AG08396 (cell line): ENCODE data around the gene KCNK6.

Experiments
- DNase-seq: peaks from one replicate; pipeline ENCODE4 v3.0.0; 2012; ENCODE audit warnings: low spot score, mixed read lengths

The KCNK6 gene

DNA sequence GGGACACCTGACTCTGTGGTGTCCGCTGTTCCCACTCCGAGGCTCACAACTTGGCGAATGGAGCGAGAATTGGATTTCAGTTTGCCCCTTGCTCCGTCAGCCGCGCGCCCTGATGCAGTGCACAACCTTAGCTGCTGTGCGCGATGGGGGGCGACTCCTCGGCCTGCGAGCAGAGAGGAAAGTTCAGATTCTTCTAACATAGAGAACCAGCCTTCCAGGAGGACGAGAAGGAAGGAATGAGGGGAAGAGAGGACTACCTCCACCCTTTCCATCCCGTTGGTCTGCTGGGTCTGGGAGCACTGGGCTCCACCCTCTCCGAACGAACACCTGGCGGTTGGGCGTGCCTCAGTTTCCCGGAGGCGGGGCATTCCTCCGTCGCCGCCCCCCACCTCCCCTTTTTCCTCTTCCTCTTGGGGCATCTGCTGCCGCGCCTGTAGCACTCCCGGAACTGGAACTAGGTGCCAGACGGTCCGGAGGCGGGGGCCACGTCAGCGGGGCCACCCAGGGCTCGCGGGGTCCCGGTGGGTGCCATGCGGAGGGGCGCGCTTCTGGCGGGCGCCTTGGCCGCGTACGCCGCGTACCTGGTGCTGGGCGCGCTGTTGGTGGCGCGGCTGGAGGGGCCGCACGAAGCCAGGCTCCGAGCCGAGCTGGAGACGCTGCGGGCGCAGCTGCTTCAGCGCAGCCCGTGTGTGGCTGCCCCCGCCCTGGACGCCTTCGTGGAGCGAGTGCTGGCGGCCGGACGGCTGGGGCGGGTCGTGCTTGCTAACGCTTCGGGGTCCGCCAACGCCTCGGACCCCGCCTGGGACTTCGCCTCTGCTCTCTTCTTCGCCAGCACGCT, at the start of gene KCNK6:
Gene KCNK6, plus strand, starts transcription at position 425 of the 838 bp plus-strand sequence. Its CDS starts 106 bp downstream, at position 531.
- DNase-seq: peak; percentile 47

DNA sequence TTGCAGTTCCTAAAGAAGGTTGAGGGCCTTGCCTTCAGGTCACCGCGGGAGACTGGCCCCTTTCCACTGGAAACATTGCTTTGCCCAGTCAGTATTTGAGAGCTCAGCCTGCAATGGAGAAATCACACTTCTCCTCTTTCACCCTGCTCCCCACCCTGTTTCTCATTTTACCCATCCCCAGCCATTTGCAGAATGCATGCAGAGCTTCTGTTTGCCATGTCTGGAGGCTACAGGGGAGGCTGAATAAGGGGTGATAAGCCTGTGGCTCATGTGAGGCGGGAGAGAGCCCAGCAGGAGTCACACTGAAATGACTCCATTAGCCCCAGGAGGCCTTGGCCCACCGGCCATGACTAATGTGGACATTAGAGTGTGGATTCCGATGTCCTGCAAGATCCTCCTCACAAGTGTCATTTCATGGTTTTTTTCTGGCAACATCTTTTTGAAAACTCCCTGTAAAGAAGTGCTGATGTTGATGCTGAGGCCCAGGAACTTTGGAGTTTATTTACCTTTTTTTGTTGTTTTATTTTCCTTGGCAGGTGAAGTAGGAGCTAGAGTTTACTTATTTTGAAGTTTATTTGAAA, 49.0 kb upstream of the KCNK6 start:
- DNase-seq: no peak

DNA sequence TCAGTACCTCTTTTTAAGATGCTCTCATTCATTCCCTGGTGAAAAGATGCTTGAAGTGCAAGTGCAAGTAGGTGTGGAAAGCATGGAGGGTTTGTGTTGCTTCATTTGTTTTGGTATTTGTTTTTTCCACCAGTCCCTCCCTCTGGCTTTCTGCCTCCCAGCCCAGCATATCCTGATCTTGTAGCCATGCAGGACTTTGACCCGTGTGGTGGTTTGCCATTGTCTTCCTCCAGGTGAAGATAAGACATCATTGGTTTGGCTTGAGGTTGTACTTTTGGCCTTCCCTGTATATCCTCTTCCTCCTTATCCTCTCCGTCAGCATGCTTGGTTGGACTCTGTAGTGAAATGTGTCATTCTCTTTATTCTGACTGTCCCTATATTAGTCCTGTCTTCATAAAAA, 46.1 kb upstream of the KCNK6 start:
- no peak for DNase-seq

DNA sequence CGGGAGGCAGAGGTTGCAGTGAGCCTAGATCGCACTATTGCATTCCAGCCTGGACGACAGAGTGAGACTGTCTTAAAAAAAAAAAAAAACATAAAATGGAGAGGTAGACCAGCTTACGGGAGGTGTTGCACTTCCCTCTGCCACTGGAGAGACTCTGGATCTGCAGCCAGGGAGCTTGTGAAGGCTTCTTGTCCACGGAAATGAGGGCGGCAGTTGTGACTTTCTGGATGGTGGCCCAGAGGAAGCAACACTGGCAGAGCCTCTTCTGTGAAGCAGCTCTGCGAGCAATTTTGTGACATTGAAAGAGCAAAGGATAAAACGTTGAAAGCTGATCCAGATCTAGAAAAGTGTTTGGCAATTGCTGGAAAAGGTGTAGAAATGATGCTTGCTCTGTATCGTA, 44.9 kb upstream of the KCNK6 start:
- no peak for DNase-seq

DNA sequence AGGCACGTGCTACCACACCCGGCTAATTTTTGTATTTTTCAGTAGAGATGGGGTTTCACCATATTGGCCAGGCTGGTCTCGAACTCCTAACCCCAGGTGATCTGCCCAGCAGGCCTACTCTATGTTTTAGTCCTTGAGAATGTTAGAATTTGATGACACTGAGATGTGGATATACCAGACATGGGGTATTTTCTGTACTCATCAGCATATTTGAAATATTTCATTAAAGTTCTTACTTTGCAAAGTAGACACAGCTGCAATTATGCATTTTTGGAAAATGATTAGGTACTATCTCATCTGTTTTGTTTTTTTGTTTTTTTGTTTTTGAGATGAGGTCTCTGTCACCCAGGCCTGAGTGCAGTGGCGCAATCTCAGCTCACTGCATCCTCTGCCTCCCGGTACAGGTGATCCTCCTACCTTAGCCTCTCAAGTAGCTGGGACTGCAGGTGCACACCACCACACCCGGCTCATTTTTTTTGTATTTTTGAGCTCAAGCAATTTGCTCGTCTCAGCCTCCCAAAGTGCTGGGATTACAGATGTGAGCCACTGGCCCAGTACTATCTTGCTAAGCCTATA, 42.6 kb upstream of the KCNK6 start:
- DNase-seq: no peak

DNA sequence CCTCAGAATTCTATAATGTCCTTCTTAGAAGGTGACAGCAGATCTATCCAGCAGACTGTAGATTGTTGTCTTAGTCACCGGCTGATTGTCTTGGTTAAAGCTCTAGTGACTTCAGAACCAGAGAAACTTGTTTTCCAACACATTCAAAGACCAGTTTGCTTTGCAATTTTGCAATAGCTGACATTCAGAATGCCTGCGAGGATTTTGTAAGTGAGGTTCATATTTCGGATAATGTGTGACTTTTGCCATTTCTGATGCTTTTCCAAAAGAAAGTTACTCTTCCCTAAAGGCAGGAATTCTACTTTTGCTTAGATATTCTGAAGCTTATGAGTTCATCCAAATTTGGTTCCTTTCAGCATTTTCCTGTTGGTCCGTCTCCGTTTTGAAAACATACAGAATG, 42.1 kb upstream of the KCNK6 start:
- no peak for DNase-seq

DNA sequence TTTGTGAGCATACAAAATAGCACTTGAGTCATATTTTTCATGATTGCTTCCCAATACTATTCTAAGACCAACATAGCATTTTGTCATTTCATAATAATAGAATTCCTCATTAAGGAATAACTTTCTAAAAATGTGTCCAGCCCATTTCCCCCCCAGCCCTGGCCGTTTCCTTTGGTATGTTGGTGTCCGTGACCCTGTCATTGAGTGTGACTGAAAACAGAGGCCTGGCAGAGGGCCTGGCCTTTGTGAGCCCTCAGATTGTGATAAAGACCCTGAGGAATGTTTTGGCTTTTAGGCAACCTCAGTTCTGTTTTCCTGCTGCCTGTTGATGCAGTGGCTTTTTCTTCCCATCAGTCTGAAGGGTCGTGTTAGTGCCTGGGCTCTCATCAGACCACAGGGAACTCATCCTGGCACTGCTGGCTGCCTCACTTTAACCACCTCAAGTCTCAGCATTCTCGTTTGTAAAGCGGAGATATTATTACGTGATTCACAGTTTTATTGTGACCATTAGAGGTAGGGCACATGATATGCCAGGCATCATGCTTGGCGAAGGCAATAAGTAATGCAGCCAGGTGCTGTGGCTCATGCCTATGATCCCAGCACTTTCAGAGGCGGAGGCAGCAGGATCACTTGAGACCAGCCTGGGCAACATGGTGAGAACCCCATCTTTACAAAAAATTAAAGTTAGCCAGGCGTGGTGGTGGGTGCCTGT, 41.5 kb upstream of the KCNK6 start:
- peak; percentile 60 for DNase-seq

DNA sequence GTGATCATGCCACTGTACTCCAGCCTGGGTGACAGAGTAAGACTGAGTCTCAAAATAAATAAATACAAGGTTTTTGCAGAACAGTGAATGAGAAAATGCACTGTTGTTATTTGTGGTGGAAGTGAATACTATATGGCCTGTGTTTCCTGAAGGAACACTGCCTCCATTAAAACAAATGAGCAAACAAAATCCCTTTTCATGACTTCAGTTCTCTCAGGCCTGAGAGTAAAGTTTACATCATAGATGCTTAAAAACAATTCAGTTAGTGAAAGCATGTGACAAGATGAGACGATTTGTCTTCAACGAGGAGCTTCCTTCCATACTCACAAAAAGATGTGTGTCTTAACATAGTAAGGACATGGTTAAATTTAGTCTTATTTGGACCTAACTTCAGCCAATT, 40.9 kb upstream of the KCNK6 start:
- DNase-seq: no peak

DNA sequence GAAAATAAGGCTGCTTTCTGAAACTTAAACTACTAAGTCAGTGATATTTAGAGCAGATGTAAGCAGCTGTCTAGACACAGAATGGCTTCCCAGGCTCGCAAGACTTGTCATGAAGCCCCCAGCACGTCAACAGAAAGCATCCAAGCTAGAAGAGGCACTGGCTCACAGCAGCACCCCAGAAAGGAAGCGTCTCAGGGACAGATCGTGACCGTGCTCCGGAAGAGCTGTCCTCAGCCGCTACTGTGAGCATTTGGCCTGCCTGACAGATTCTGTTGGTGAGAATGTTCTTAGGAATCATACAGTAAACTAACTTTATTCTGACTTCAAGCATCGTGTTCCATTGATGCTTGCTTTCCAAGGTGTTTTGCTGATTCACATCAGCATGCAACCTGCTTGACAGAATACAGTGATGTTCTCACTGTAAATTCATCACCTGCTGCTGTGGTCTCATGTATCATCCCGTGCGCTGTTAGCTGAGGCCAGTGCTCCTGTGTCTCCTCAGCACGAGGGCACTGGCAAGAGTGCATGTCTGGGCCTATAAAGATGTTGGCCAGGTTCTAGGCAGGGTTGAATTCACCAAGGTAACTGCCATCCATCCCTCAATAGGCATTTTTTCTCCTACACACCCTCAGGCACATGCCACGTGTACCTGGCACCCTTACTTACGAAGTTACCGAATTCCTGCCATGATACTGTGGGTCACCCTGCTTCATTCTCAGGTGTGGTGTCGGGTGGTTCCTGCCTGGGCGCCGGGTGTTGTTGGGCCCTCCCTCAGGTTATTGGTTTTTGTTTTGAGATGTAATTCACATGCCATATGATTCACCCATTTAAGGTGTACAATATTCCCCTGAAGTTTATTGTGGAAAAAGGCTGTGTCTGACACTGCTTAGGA, 39.4 kb upstream of the KCNK6 start:
- no peak for DNase-seq

DNA sequence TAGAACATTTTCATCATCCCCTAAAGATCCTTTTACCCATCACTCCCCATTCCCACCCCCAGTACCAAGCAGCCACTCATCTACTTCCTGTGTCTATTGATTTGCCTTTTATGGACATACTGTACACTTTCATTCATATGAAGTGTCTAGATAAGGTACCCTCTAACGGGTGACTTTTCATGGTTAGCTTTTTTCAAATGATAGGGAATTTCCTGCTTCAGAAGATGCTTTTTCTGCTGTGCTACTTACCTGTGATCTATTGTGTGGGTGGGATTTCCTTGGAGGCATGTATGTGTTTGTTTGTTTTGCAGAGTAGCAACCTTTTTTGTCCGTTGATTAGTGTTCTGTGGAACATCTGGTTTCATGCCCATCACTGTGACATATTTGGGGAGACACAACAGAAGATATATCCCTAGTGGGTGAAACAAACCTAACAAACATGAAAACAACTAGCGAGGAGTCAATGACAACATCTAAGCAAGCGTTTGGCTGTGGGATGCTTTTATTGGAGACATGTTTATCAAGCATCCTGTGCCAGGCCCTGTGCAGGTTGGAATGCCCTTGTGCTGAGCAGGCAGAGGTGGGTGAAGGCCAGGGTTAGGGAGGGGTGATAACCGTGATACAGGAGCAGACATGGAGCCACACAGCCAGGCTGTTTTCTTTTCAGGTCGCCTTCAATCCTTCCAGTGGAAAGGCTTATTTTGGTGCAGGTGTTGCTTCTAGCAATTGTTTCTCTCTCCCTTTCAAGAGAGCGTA, 37.7 kb upstream of the KCNK6 start:
- DNase-seq: no peak

DNA sequence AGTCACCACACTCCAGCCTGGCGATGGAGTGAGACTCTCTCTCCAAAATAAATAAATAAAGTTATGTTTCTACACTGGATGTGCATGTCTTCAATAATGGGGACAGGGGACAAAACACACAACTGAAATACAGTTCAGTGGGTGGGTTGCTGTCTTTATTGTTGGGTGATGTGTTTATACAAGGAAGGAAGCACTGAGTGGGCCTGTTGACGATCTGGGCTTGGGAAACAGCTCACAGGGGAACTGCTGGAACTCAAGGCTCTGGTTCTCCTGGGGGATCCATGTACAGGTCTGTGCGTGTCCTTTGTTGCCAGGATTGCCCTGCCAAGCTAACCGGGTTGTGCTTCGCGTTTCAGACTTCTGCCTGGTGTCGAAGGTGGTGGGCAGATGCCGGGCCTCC, 36.4 kb upstream of the KCNK6 start:
- DNase-seq: no peak

DNA sequence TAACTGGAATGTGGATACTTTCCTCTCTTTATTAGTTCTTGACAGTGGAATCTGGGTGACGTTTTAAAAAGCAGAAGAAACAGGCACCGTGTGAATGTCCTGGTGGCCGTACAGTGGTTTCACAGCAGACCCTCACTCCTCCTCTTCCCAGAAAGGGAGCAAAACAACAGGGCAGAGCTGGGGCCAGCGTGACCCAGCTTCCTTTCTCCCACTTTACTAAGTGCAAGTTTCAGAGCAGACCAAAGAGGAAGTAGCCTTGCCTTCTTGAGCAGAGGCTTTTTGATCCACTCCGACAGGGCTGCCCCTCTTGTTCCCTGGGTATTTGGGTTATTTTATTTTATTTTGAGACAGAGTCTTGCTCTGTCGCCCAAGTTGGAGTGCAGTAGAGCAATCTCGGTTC, 35.2 kb upstream of the KCNK6 start:
- DNase-seq: no peak

DNA sequence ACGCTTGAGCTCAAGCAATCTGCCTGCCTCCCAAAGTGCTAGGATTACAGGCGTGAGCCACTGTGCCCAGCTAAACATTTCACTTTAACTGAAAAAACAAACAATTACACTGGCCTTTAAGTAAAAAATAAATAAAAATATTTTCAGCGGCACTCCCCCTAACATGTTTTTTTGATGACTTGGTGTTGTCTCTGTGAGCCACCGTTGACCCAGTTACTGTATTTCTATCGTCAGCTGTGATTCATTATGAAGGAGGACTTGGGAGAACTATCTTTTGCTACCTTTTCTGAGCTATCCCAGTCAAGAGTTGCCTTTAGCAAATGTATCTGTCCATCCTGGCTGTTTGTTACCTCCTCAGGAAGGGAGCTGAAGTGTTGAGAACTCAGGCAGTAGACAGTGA, 34.1 kb upstream of the KCNK6 start:
- no peak for DNase-seq

DNA sequence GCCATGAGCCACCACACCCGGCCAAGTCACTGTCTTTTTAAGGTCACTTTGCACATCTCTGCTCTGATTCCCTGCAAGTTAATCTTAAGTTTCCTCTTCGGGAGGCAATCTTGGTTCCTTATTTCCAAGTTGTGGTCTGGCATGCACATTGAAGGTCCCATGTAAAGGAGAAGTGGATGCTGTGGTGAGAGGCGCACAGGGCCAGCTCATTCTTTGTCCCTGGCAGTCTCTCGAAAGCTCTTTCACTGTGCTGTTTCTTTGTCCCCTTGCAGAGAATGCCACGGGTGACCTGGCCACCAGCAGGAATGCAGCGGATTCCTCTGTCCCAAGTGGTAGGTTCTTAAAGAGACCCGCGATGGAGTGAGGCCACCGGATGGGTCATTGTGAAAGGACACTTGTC, 32.0 kb upstream of the KCNK6 start:
- DNase-seq: no peak

DNA sequence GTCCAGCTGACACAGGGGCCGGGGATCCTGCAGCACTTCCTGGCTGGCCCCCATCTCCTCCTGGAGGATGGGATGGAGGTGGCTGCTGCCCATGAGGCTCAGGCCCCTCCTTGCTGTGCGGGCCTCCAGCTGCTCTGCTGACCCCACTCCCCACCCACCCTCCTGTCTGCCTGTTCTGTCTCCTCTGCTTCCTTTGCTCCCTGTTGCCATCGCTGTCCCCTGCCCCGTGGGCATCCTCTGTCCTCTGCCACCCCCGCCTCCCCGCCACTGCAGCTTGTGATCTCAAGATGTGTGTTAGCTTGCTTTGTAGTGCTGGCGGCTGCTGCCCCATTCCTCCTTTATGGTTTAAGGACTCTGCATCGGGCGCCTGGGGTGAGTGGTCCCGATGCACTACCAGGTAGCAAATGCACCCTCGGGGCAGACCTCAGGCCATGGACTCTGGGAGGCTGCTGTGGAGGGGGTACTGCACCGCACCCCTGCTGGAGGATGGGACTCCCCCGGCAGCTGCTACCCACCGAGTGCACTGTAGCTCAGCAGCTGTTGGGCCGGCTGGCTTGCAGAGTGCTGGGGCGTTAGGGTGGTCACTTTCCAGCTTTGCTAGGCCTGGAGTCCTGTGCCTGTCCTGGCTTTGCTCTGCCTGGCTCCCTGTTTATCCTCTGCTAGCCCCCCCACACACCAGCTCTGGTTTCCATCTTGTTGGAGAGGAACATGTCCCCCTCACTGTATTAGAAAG, 31.4 kb upstream of the KCNK6 start:
- no peak for DNase-seq

DNA sequence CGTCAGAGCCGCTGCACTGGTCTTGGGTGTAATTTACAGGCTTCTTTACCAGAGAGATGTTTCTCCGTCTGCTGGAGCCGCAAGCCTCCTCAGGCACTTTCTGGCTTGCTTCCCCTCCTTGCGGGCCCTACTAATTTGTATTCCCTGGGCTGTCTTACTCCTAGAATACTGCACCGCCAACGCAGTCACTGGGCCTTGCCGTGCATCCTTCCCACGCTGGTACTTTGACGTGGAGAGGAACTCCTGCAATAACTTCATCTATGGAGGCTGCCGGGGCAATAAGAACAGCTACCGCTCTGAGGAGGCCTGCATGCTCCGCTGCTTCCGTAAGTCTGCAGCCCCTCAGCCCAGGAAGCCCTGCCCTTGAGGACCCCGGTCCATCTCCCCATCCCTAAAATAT, 29.7 kb upstream of the KCNK6 start:
- DNase-seq: no peak

DNA sequence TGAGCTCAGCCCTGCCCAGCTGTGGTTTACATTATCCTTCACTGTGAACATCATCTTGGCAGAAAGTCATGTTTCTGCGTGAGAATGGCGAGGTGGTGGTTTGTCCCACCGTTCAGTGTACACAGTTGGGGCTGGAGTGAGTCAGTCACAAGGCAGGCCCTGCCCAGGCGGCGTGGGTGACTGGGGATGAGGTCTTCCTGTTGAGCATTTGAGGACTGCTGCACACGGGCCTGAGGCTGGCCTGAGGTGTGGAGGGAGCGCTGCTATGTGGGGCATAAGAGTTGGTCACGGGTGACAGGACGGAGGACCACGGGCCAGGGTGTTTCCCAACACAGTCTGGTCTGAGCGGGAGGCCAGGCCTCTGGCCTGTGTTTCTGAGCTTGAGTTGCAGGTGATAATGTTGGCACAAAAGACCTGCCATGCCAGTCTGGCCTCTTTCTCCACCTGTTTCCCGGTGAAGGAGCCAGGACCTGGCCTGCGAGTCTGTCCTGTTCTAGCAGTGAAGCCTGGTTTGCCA, 29.0 kb upstream of the KCNK6 start:
- peak; percentile 89 for DNase-seq

DNA sequence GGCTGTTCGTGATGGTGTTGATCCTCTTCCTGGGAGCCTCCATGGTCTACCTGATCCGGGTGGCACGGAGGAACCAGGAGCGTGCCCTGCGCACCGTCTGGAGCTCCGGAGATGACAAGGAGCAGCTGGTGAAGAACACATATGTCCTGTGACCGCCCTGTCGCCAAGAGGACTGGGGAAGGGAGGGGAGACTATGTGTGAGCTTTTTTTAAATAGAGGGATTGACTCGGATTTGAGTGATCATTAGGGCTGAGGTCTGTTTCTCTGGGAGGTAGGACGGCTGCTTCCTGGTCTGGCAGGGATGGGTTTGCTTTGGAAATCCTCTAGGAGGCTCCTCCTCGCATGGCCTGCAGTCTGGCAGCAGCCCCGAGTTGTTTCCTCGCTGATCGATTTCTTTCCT, 27.8 kb upstream of the KCNK6 start:
- DNase-seq: no peak

DNA sequence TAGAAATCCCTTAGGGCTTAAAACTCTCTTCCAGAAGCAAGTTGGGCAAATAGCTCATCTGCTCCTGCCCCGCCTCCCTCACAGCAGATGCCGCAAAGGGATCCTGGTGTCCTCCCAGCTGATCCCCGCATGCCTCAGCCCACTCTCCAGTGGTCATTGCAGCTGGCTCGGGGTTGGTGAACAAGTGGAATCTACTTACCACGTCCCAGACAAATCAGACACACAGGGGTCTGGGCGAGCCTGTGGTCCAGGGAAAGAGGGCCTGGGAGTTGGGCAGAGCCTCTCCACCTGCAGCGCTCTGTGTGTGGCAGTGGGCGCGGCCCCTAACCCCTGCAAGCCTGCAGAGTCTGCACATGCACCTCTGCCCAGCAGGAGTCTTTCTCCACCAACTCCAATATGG, 26.4 kb upstream of the KCNK6 start:
- no peak for DNase-seq

DNA sequence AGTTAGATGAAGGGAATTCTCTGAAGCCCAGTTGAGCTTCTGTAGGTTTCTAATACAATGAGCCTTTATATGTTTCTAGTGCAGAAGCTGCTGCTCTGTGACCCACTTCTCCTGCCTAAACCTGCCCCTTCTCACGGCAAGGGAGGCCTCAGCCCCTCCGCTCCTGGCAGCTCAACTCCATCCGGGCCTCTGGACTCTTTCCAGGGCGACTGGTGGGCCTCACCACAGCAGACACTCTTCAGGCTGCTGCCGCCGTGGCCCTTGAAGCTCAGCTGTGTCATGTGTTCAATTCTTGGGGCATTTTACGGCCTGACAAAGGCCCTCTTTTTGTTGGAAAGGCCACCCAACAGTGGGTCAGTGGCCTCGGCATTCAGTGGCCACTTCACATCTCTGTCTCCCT, 25.6 kb upstream of the KCNK6 start:
- DNase-seq: no peak
